NCI-H774 (cell line): Measurements from ENCODE around the gene RCE1.

Experiments used
- DNase-seq: peaks from one replicate; lab custom pipeline; 2025; lab: John Stamatoyannopoulos, UW

Gene RCE1

GRCh38 chr11:66857234-66857926 is 14.1 kb downstream of the RCE1 start:
- DNase-seq = no peak

GRCh38 chr11:66857927-66858185 is 14.6 kb downstream of the RCE1 start:
- DNase-seq = no peak

GRCh38 chr11:66858186-66858938 is 15.1 kb downstream of the RCE1 start:
- no peak for DNase-seq

- no peak for DNase-seq
Measured at GRCh38 chr11:66858939-66859685, 15.9 kb downstream of the RCE1 start.

GRCh38 chr11:66859686-66860448 is 16.6 kb downstream of the RCE1 start:
- DNase-seq = no peak

GRCh38 chr11:66860449-66860831 is 17.2 kb downstream of the RCE1 start:
- no peak for DNase-seq

GRCh38 chr11:66861038-66861773 is 18.0 kb downstream of the RCE1 start:
- DNase-seq = no peak

- DNase-seq = no peak
Measured at GRCh38 chr11:66861774-66862558, 18.7 kb downstream of the RCE1 start.

- DNase-seq = no peak
Measured at GRCh38 chr11:66862559-66863037, 19.4 kb downstream of the RCE1 start.

GRCh38 chr11:66863428-66864125 is 20.3 kb downstream of the RCE1 start:
- DNase-seq = no peak

GRCh38 chr11:66864172-66864901 is 21.1 kb downstream of the RCE1 start:
- DNase-seq = no peak

GRCh38 chr11:66864924-66865697 is 21.9 kb downstream of the RCE1 start:
- DNase-seq = no peak

- DNase-seq = no peak
Measured at GRCh38 chr11:66866007-66866406, 22.8 kb downstream of the RCE1 start.

GRCh38 chr11:66866511-66866986 is 23.3 kb downstream of the RCE1 start:
- DNase-seq = no peak

- no peak for DNase-seq
Measured at GRCh38 chr11:66867425-66868040, 24.3 kb downstream of the RCE1 start.

- DNase-seq = no peak
Measured at GRCh38 chr11:66868082-66868725, 25.0 kb downstream of the RCE1 start.

- DNase-seq = no peak
Measured at GRCh38 chr11:66868726-66869566, 25.7 kb downstream of the RCE1 start.
